ENCODE measurements around the gene GTF3C2. TPM values are rescaled to one million over a fixed set of nuclear protein-coding genes. Genes with fewer than 3 reads are reported as not detected.
A peak's percentile ranks its signal among the peaks of the same experiment; 100 is the strongest.

Gene GTF3C2
- total RNA-seq, 1 experiment from 2014 or later = 77.7 TPM

DNA sequence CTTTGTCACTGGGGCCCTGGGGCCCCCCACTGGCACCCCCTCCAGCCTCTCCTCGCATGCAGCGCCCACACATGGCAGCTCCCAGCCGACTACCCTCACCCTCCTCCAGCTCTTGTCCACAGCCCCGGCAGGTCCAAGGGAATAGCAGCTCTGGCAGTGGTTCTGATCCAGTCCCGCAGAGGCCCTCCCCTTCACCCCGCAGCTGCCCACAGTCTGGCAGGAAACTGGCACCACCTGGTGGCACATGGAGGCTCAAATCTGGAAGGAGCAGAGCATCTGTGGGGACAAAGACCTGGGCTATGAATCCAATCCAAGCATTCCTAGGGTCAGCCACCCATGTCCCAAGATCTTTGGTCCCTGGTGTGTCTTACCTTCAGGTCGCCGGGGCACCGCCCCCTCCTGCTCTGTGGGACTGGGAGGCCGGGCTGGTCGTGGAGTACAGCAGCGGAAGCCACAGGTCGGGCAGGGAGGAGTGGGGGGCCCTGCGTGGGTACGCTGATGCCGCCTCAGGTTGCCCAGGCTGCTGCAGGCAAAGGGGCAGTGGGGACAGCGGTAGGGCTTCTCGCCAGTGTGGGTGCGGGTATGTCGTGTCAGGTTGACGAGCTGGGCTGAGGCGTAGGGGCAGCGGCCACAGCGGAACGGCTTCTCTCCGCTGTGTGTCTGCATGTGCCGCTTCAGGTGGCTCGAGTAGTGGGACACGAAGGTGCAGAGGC is 21.7 kb upstream of the GTF3C2 start:
- H3K36me3 ChIP-seq (ENCODE audit: control insufficient read depth, insufficient read depth, low read length) = peaks cover 8% of the 10 kb centered on the region
- CTCF ChIA-PET = interaction anchor here (0.6 kb wide), 1 partner anchor 12 kb away, joined by 4 read pairs; no protein-coding TSS in a partner anchor
- H3K27me3 ChIP-seq (ENCODE audit: control insufficient read depth, insufficient read depth, low read length) = no peaks in the 10 kb centered on the region
- H3K9me3 ChIP-seq (ENCODE audit: control insufficient read depth, insufficient read depth, low read depth, low read length) = no peaks in the 10 kb centered on the region
- peak; percentile 17; the same call in 1 of the 2 replicates for ATAC-seq
- peak overlapping the region; percentile 11 for H3K27ac ChIP-seq (ENCODE audit: low read length)
- in situ Hi-C loops (cut with HindIII; ENCODE audit: low pct_unique_long_range_greater_than_20kb, low sequenced_read_pairs) = no loop called here
- intact Hi-C loops (cut with micrococcal nuclease; ENCODE audit: unreplicated experiment) = no loop called here
- TF ChIP-seq CTCF (IDR thresholded peaks at IDR 0.05) = peak; percentile 76; the same call in 1 of the 2 replicates
- TF ChIP-seq, protein P1, sequence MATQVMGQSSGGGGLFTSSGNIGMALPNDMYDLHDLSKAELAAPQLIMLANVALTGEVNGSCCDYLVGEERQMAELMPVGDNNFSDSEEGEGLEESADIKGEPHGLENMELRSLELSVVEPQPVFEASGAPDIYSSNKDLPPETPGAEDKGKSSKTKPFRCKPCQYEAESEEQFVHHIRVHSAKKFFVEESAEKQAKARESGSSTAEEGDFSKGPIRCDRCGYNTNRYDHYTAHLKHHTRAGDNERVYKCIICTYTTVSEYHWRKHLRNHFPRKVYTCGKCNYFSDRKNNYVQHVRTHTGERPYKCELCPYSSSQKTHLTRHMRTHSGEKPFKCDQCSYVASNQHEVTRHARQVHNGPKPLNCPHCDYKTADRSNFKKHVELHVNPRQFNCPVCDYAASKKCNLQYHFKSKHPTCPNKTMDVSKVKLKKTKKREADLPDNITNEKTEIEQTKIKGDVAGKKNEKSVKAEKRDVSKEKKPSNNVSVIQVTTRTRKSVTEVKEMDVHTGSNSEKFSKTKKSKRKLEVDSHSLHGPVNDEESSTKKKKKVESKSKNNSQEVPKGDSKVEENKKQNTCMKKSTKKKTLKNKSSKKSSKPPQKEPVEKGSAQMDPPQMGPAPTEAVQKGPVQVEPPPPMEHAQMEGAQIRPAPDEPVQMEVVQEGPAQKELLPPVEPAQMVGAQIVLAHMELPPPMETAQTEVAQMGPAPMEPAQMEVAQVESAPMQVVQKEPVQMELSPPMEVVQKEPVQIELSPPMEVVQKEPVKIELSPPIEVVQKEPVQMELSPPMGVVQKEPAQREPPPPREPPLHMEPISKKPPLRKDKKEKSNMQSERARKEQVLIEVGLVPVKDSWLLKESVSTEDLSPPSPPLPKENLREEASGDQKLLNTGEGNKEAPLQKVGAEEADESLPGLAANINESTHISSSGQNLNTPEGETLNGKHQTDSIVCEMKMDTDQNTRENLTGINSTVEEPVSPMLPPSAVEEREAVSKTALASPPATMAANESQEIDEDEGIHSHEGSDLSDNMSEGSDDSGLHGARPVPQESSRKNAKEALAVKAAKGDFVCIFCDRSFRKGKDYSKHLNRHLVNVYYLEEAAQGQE (IDR thresholded peaks at IDR 0.05; ENCODE audit: insufficient read depth in 1 of 2, low read depth in 2 of 2, low read length in 1 of 2) = no peak
- 0 out of 2 replicates have a peak, but pooled peaks have one; percentile 3 for TF ChIP-seq POLR2AphosphoS5 (IDR thresholded peaks at IDR 0.05; ENCODE audit: low read depth, low read length)
- TF ChIP-seq SIN3A (IDR thresholded peaks at IDR 0.05; ENCODE audit: borderline replicate concordance, insufficient read depth, low read depth, low read length) = no peak
- H3K4me3 ChIP-seq (ENCODE audit: low read depth in 2 of 2, low read length in 2 of 2) = no peak overlapping the region
- H3K4me1 ChIP-seq (ENCODE audit: control insufficient read depth, insufficient read depth, low read length) = peaks cover 40% of the 10 kb centered on the region
- POLR2A ChIA-PET = no interaction called here
- DNase-seq (ENCODE audit: low read depth, low spot score) = no peak
- no TSS peak for BruUV-seq (replicated peaks)

DNA sequence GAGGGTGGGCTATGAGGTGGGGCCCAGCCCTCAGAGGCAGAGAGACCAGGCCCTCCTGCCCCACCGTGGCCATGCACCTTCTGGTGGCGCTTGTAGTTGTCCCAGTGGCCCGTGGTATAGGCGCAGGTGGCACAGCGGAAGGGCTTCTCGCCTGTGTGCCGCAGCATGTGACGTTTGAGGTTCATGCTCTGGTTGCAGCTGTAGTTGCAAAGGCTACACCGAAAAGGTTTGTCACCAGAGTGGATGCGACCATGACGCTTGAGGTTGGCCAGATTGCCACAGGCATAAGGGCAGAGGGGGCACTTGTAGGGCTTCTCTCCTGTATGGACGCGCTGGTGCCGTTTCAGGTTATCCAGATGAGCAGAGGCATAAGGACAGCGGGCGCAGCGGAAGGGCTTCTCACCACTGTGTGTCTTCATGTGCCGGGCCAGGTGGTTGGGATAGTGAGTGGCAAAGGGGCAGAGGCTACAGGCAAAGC is 21.1 kb upstream of the GTF3C2 start:
- Histone ChIP-seq H3K27ac (ENCODE audit: low read length) (peak overlapping the region; percentile 11), H3K4me1 (ENCODE audit: control insufficient read depth, insufficient read depth, low read length) (peaks cover 40% of the 10 kb centered on the region), H3K9me3 (ENCODE audit: control insufficient read depth, insufficient read depth, low read depth, low read length) (no peaks in the 10 kb centered on the region), H3K4me3 (ENCODE audit: low read depth in 2 of 2, low read length in 2 of 2) (no peak overlapping the region), H3K27me3 (ENCODE audit: control insufficient read depth, insufficient read depth, low read length) (no peaks in the 10 kb centered on the region), H3K36me3 (ENCODE audit: control insufficient read depth, insufficient read depth, low read length) (peaks cover 8% of the 10 kb centered on the region)
- intact Hi-C loops (cut with micrococcal nuclease; ENCODE audit: unreplicated experiment) (no loop called here), in situ Hi-C loops (cut with HindIII; ENCODE audit: low pct_unique_long_range_greater_than_20kb, low sequenced_read_pairs) (no loop called here)
- no peak for DNase-seq (ENCODE audit: low read depth, low spot score)
- no TSS peak for BruUV-seq (replicated peaks)
- ChIA-PET CTCF (no interaction called here), POLR2A (no interaction called here)
- no peak for ATAC-seq
- no peak for TF ChIP-seq TCF7L2 (IDR thresholded peaks at IDR 0.05; ENCODE audit: low read depth, low read length)
- TF ChIP-seq POLR2AphosphoS5 (IDR thresholded peaks at IDR 0.05; ENCODE audit: low read depth, low read length) = 0 out of 2 replicates have a peak, but pooled peaks have one; percentile 33
- no peak for TF ChIP-seq CTCF (IDR thresholded peaks at IDR 0.05)
- TF ChIP-seq, protein P1 (IDR thresholded peaks at IDR 0.05; ENCODE audit: insufficient read depth in 1 of 2, low read depth in 2 of 2, low read length in 1 of 2) = no peak

All from Panc1 (cell line).